GM18502 (cell line): ENCODE measurements around the gene CFAP20DC.

Experiments
- ATAC-seq: cut with Tn5 transposase; IDR thresholded peaks from one replicate; pipeline ENCODE4 v1.9.1; 2021; ENCODE audit warnings: mild to moderate bottlenecking; ENCODE audit not compliant: unreplicated experiment, poor library complexity

Gene CFAP20DC

GRCh38 chr3:59027607-59028006, 22.2 kb downstream of the CFAP20DC start:
- no peak for ATAC-seq

- ATAC-seq, result no peak
These were observed 26.2 kb downstream of the CFAP20DC start for GRCh38 chr3:59023612-59024011.

- ATAC-seq, result no peak
These were observed 32.2 kb downstream of the CFAP20DC start for GRCh38 chr3:59017617-59017984.

GRCh38 chr3:59016930-59017616, 32.8 kb downstream of the CFAP20DC start:
- no peak for ATAC-seq

- no peak for ATAC-seq
These were observed 36.2 kb downstream of the CFAP20DC start for GRCh38 chr3:59013611-59014010.

GRCh38 chr3:59006634-59007517, 42.9 kb downstream of the CFAP20DC start:
- peak; percentile 60 for ATAC-seq

GRCh38 chr3:59001675-59002074, 48.1 kb downstream of the CFAP20DC start:
- no peak for ATAC-seq

- no peak for ATAC-seq
These were observed 50.1 kb downstream of the CFAP20DC start for GRCh38 chr3:58999774-59000160.

- ATAC-seq, result no peak
These were observed 50.6 kb downstream of the CFAP20DC start for GRCh38 chr3:58999134-58999773.

GRCh38 chr3:58998476-58999117, 51.2 kb downstream of the CFAP20DC start:
- no peak for ATAC-seq

- ATAC-seq, result no peak
These were observed 53.1 kb downstream of the CFAP20DC start for GRCh38 chr3:58996730-58997129.

- ATAC-seq, result no peak
These were observed 55.0 kb downstream of the CFAP20DC start for GRCh38 chr3:58994746-58995330.

- no peak for ATAC-seq
These were observed 56.3 kb downstream of the CFAP20DC start for GRCh38 chr3:58993547-58993946.

GRCh38 chr3:58991623-58992022, 58.2 kb downstream of the CFAP20DC start:
- ATAC-seq, result no peak

- ATAC-seq, result no peak
These were observed 58.8 kb downstream of the CFAP20DC start for GRCh38 chr3:58991026-58991425.

- no peak for ATAC-seq
These were observed 59.9 kb downstream of the CFAP20DC start for GRCh38 chr3:58989955-58990354.

- ATAC-seq, result no peak
These were observed 60.7 kb downstream of the CFAP20DC start for GRCh38 chr3:58989163-58989562.

GRCh38 chr3:58988041-58988440, 61.8 kb downstream of the CFAP20DC start:
- no peak for ATAC-seq

- ATAC-seq, result no peak
These were observed 63.2 kb downstream of the CFAP20DC start for GRCh38 chr3:58986654-58987053.

GRCh38 chr3:58979840-58980239, 70.0 kb downstream of the CFAP20DC start:
- no peak for ATAC-seq
